ENCODE measurements around the gene IFNA16. TPM values are rescaled to one million over a fixed set of nuclear protein-coding genes. Genes with fewer than 3 reads are reported as not detected.
"Not testable (repeated sequence)": the region's sequence is repeated elsewhere in the genome, so short reads cannot be mapped to it uniquely, and the experiment has no call there.

IFNA16 gene
- total RNA-seq, 1 experiment from 2014 or later, result not detected

GRCh38 chr9:21202105-21202504, 15.0 kb downstream of the IFNA16 start, which contains the start of gene IFNA7:
Gene IFNA7 (minus strand): TSS chr9:21202205. CDS start chr9:21202165, 40 bp downstream.
- DNase-seq (ENCODE audit: low spot score), result not testable (repeated sequence)

GRCh38 chr9:21194867-21195776, 22.0 kb downstream of the IFNA16 start:
- DNase-seq (ENCODE audit: low spot score), result peak; percentile 45

GRCh38 chr9:21187487-21187886, 29.6 kb downstream of the IFNA16 start, which contains the start of gene IFNA4:
Gene IFNA4 (minus strand): TSS chr9:21187587. CDS start chr9:21187531, 56 bp downstream.
- not testable (repeated sequence) for DNase-seq (ENCODE audit: low spot score)

- peak; percentile 34 for DNase-seq (ENCODE audit: low spot score)
Observed at GRCh38 chr9:21182810-21183736, 34.0 kb downstream of the IFNA16 start.

- no peak for DNase-seq (ENCODE audit: low spot score)
Observed at GRCh38 chr9:21174671-21175070, 42.4 kb downstream of the IFNA16 start.

- DNase-seq (ENCODE audit: low spot score), result no peak
Observed at GRCh38 chr9:21172156-21172555, 45.0 kb downstream of the IFNA16 start.

- no peak for DNase-seq (ENCODE audit: low spot score)
Observed at GRCh38 chr9:21171351-21171750, 45.8 kb downstream of the IFNA16 start.

- DNase-seq (ENCODE audit: low spot score), result not testable (repeated sequence)
Observed at GRCh38 chr9:21166560-21166959, 50.6 kb downstream of the IFNA16 start, which contains the start of gene IFNA21. Gene IFNA21 (minus strand): TSS chr9:21166660. CDS start chr9:21166612, 48 bp downstream.

Other genes with a start within 250 kb of the IFNA16 start
- gene HACD4, start 185.7 kb downstream of the IFNA16 start, total RNA-seq (2014; rRNA removed; shearing (Covaris generic)), result not detected in 2 replicates
- gene IFNB1, start 139.4 kb downstream of the IFNA16 start, total RNA-seq (2014; rRNA removed; shearing (Covaris generic)), result not detected in 2 replicates
- not detected in 2 replicates for gene IFNW1, start 75.5 kb downstream of the IFNA16 start, total RNA-seq (2014; rRNA removed; shearing (Covaris generic))
- gene IFNA21, start 50.7 kb downstream of the IFNA16 start, total RNA-seq (2014; rRNA removed; shearing (Covaris generic)), result not detected in 2 replicates
- not detected in 2 replicates for gene IFNA4, start 29.7 kb downstream of the IFNA16 start, total RNA-seq (2014; rRNA removed; shearing (Covaris generic))
- not detected in 2 replicates for gene IFNA7, start 15.1 kb downstream of the IFNA16 start, total RNA-seq (2014; rRNA removed; shearing (Covaris generic))
- gene IFNA10, start 10.2 kb downstream of the IFNA16 start, total RNA-seq (2014; rRNA removed; shearing (Covaris generic)), result not detected in 2 replicates
- not detected in 2 replicates for gene IFNA17, start 10.9 kb upstream of the IFNA16 start, total RNA-seq (2014; rRNA removed; shearing (Covaris generic))
- gene IFNA14, start 22.7 kb upstream of the IFNA16 start, total RNA-seq (2014; rRNA removed; shearing (Covaris generic)), result not detected in 2 replicates
- gene IFNA5, start 88.0 kb upstream of the IFNA16 start, total RNA-seq (2014; rRNA removed; shearing (Covaris generic)), result not detected in 2 replicates
- 8.8 and 10.0 TPM in 2 replicates for gene KLHL9, start 118.1 kb upstream of the IFNA16 start, total RNA-seq (2014; rRNA removed; shearing (Covaris generic))
- not detected in 2 replicates for gene IFNA6, start 133.6 kb upstream of the IFNA16 start, total RNA-seq (2014; rRNA removed; shearing (Covaris generic))
- gene IFNA13, start 150.7 kb upstream of the IFNA16 start, total RNA-seq (2014; rRNA removed; shearing (Covaris generic)), result not detected in 2 replicates
- not detected in 2 replicates for gene IFNA2, start 168.1 kb upstream of the IFNA16 start, total RNA-seq (2014; rRNA removed; shearing (Covaris generic))
- not detected in 2 replicates for gene IFNA8, start 191.8 kb upstream of the IFNA16 start, total RNA-seq (2014; rRNA removed; shearing (Covaris generic))
- not detected in 2 replicates for gene IFNA1, start 223.1 kb upstream of the IFNA16 start, total RNA-seq (2014; rRNA removed; shearing (Covaris generic))

Data from HT-29 (cell line).